HEK293T (cell line): ENCODE measurements around the gene ADAMTS17.

Experiments
- FOXK2 ChIP-seq: fragments of 450-650 bp; IDR thresholded peaks from 2 replicates; pipeline ENCODE4 v1.6.1; 2016; ENCODE audit warnings: mild to moderate bottlenecking
- SP1 ChIP-seq: fragments of 450-650 bp; IDR thresholded peaks from 2 replicates; pipeline ENCODE4 v1.6.1; 2017

- no peak for TF ChIP-seq SP1
- TF ChIP-seq FOXK2: no peak
Observed at GRCh38 chr15:99957642-99958013, 384.1 kb downstream of the ADAMTS17 start.
